ENCODE measurements around the gene METTL23. TPM values are rescaled to one million over a fixed set of nuclear protein-coding genes. Genes with fewer than 3 reads are reported as not detected.

The METTL23 gene
- total and polyA plus RNA-seq, 2 of the 8 experiments (the other 6 are each of a cell fraction or from before 2014, with no cell fraction given) = 36.1 to 60.2 TPM

GRCh38 chr17:76726776-76727718, at the start of gene METTL23 (continued):
- TF ChIP-seq KDM1A (IDR thresholded peaks at IDR 0.05; ENCODE audit: borderline replicate concordance, low read length) = 0 out of 2 replicates have a peak, but pooled peaks have one; percentile 14
- TF ChIP-seq RNF2 (IDR thresholded peaks at IDR 0.05; ENCODE audit: borderline replicate concordance, low read depth, low read length, missing control alignments, poor library complexity, severe bottlenecking) = no peak
- peak; percentile 75; the same call in 1 of the 2 replicates for TF ChIP-seq KDM5A (IDR thresholded peaks at IDR 0.05; ENCODE audit: low read length)
- no peak for TF ChIP-seq YY1 (IDR thresholded peaks at IDR 0.05; ENCODE audit: low read depth, low read length)
- no peak for TF ChIP-seq FOSL1 (IDR thresholded peaks at IDR 0.05; ENCODE audit: insufficient read depth, low read depth, low read length)
- peak; percentile 94 for TF ChIP-seq PHF8 (conservative IDR thresholded peaks at IDR 0.05; ENCODE audit: low read depth, low read length)
- peak; percentile 48 for TF ChIP-seq SAP30 (IDR thresholded peaks at IDR 0.05; ENCODE audit: insufficient read depth, insufficient replicate concordance, low read length)
- TF ChIP-seq, protein P1, sequence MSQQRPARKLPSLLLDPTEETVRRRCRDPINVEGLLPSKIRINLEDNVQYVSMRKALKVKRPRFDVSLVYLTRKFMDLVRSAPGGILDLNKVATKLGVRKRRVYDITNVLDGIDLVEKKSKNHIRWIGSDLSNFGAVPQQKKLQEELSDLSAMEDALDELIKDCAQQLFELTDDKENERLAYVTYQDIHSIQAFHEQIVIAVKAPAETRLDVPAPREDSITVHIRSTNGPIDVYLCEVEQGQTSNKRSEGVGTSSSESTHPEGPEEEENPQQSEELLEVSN (IDR thresholded peaks at IDR 0.05) = peak; percentile 82
- TF ChIP-seq SIN3A (conservative IDR thresholded peaks at IDR 0.05 in 1 of 2, IDR thresholded peaks at IDR 0.05 in 1 of 2; ENCODE audit: low read depth in 1 of 2, low read length in 2 of 2) = 0 out of 4 replicates have a peak, but pooled peaks of 1 of the 2 experiments have one; percentile 38
- TF ChIP-seq, protein P2, sequence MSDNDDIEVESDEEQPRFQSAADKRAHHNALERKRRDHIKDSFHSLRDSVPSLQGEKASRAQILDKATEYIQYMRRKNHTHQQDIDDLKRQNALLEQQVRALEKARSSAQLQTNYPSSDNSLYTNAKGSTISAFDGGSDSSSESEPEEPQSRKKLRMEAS (IDR thresholded peaks at IDR 0.05) = peak; percentile 89
- no peak for TF ChIP-seq POU5F1 (IDR thresholded peaks at IDR 0.05; ENCODE audit: low read depth, low read length)
- TF ChIP-seq GABPA (IDR thresholded peaks at IDR 0.05; ENCODE audit: borderline replicate concordance, insufficient read depth, low read length) = 0 out of 2 replicates have a peak, but pooled peaks have one; percentile 34
- TF ChIP-seq SP2 (IDR thresholded peaks at IDR 0.05; ENCODE audit: low read length) = no peak
- peak; percentile 58 to 68 (median 67) for TF ChIP-seq CTCF (IDR thresholded peaks at IDR 0.05; ENCODE audit: control extremely low read depth in 1 of 3, insufficient read depth in 1 of 3, low read depth in 1 of 3, low read length in 3 of 3)
- TF ChIP-seq POLR2AphosphoS5 (IDR thresholded peaks at IDR 0.05; ENCODE audit: low read depth, low read length) = peak; percentile 89
- TF ChIP-seq SIRT6 (IDR thresholded peaks at IDR 0.05; ENCODE audit: low read length) = no peak
- TF ChIP-seq ASH2L (IDR thresholded peaks at IDR 0.05; ENCODE audit: low read length) = peak; percentile 35
- TF ChIP-seq POLR2A (IDR thresholded peaks at IDR 0.05; ENCODE audit: control extremely low read depth in 1 of 2, low read depth in 2 of 2, low read length in 2 of 2) = peak; percentile 70 to 93; a peak in 2 of 3 replicates
